H1 (cell line): ENCODE results near the gene OR8B8. TPM values are rescaled to one million over a fixed set of nuclear protein-coding genes. Genes with fewer than 3 reads are reported as not detected.
"Not testable (repeated sequence)": the region's sequence is repeated elsewhere in the genome, so short reads cannot be mapped to it uniquely, and the experiment has no call there.

ENCODE experiments used
- CTCF ChIA-PET: fragments of 300-600 bp; sonication (Branson Sonifier 250); formaldehyde crosslinking; loops from one replicate; lab custom pipeline; 2021; ENCODE audit not compliant: partially characterized antibody; lab: Charles Lee
- POLR2A ChIA-PET: fragments of 300-600 bp; sonication (Branson Sonifier 250); formaldehyde crosslinking; loops from one replicate; lab custom pipeline; 2021; ENCODE audit warnings: inconsistent platforms; ENCODE audit not compliant: partially characterized antibody; lab: Charles Lee
- DNase-seq, 2 experiments: peaks; one replicate each; pipeline versions ENCODE4 v3.0.0 to v3.0.0-alpha.2; 2010 to 2022; ENCODE audit warnings: low spot score in 2 of 2, low read depth in 1 of 2, mixed read lengths in 1 of 2
- FAIRE-seq: peaks from 2 replicates; lab custom pipeline; 2011; peaks lifted over from hg19 to GRCh38; lab: Jason Lieb, UNC
- H2AFZ ChIP-seq: 2 replicates; pipeline ENCODE4 v1.8.1; 2012; ENCODE audit warnings: low read length, inconsistent platforms
- H2AK5ac ChIP-seq: 2 replicates; pipeline ENCODE4 v1.6.1; 2013; ENCODE audit warnings: low read depth, low read length
- H2BK120ac ChIP-seq: replicated peaks from 2 replicates; pipeline ENCODE3; 2013; ENCODE audit warnings: low read depth, low read length, inconsistent platforms
- H2BK12ac ChIP-seq: 2 replicates; pipeline ENCODE4 v1.6.1; 2013; ENCODE audit warnings: low read depth, low read length
- H2BK15ac ChIP-seq: 2 replicates; pipeline ENCODE4 v1.6.1; 2013; ENCODE audit warnings: low read length
- H2BK20ac ChIP-seq: 2 replicates; pipeline ENCODE4 v1.6.1; 2013; ENCODE audit warnings: low read length
- H2BK5ac ChIP-seq: 2 replicates; pipeline ENCODE4 v1.6.1; 2013; ENCODE audit warnings: low read depth, low read length
- H3K14ac ChIP-seq: 2 replicates; pipeline ENCODE4 v1.6.1; 2013; ENCODE audit warnings: inconsistent platforms; ENCODE audit not compliant: insufficient read length
- H3K18ac ChIP-seq: 2 replicates; pipeline ENCODE4 v1.6.1; 2013; ENCODE audit warnings: low read length; ENCODE audit errors: extremely low read depth
- H3K23ac ChIP-seq: 2 replicates; pipeline ENCODE4 v1.6.1; 2013; ENCODE audit warnings: inconsistent platforms; ENCODE audit not compliant: insufficient read length
- H3K23me2 ChIP-seq: 2 replicates; pipeline ENCODE4 v1.6.1; 2013; ENCODE audit warnings: low read depth, low read length
- H3K27ac ChIP-seq: 2 replicates; pipeline ENCODE4 v1.6.1; 2011; ENCODE audit warnings: low read depth, low read length, inconsistent platforms
- H3K27me3 ChIP-seq, 4 experiments: replicated peaks in 1 of 4; 1 replicate in 1 of 4; 2 replicates in 3 of 4; pipeline versions ENCODE4 v1.6.1 to v1.8.1; 2011 to 2013; ENCODE audit warnings: low read length in 3 of 4, mild to moderate bottlenecking in 3 of 4, inconsistent platforms in 2 of 4, mixed read lengths in 2 of 4, moderate library complexity in 1 of 4; ENCODE audit not compliant: control insufficient read depth in 3 of 4, insufficient read depth in 3 of 4; ENCODE audit errors: extremely low read depth in 1 of 4
- H3K36me3 ChIP-seq, 4 experiments: 2 replicates each; pipeline versions ENCODE4 v1.6.1 to v1.8.1; 2011 to 2013; ENCODE audit warnings: mild to moderate bottlenecking in 4 of 4, low read length in 3 of 4, moderate library complexity in 2 of 4, control low read depth in 1 of 4, inconsistent platforms in 1 of 4; ENCODE audit not compliant: insufficient read depth in 4 of 4, control insufficient read depth in 2 of 4
- H3K4ac ChIP-seq: replicated peaks from 2 replicates; pipeline ENCODE3; 2013; ENCODE audit warnings: low read length, low read depth, mixed read lengths, inconsistent platforms; ENCODE audit not compliant: insufficient read length
- H3K4me1 ChIP-seq, 4 experiments: replicated peaks in 1 of 4; 1 replicate in 1 of 4; 2 replicates in 3 of 4; pipeline versions ENCODE4 v1.6.1 to v1.8.1; 2011 to 2013; ENCODE audit warnings: low read length in 3 of 4, inconsistent platforms in 2 of 4, mixed read lengths in 1 of 4; ENCODE audit not compliant: insufficient read depth in 4 of 4, control insufficient read depth in 3 of 4
- H3K4me2 ChIP-seq, 2 experiments: 2 replicates each; pipeline versions ENCODE4 v1.6.1 to v1.8.1; 2011 to 2013; ENCODE audit warnings: low read depth in 2 of 2, low read length in 2 of 2, control low read depth in 1 of 2, inconsistent platforms in 1 of 2, mild to moderate bottlenecking in 1 of 2; ENCODE audit not compliant: insufficient read depth in 1 of 2
- H3K4me3 ChIP-seq, 4 experiments: fragments of 200-600, 300-600 bp in 1 of 4; sonication (generic), shearing (Covaris generic), sonication (Bioruptor Twin) in 1 of 4; 2 replicates each; pipeline versions ENCODE4 v1.5.1 to v1.8.1; 2011 to 2016; ENCODE audit warnings: low read length in 4 of 4, low read depth in 3 of 4, control low read depth in 2 of 4, inconsistent platforms in 2 of 4, mild to moderate bottlenecking in 2 of 4, mixed read lengths in 1 of 4, moderate library complexity in 1 of 4; ENCODE audit not compliant: insufficient read depth in 2 of 4; ENCODE audit errors: extremely low read depth in 1 of 4
- H3K56ac ChIP-seq: replicated peaks from 2 replicates; pipeline ENCODE3; 2013; ENCODE audit warnings: low read depth, mild to moderate bottlenecking, mixed read lengths, low read length, inconsistent platforms; ENCODE audit not compliant: insufficient read length
- H3K79me1 ChIP-seq: 2 replicates; pipeline ENCODE4 v1.6.1; 2013; ENCODE audit warnings: low read depth, low read length, control low read depth
- H3K79me2 ChIP-seq, 2 experiments: 2 replicates each; pipeline versions ENCODE4 v1.6.1 to v1.8.1; 2012 to 2013; ENCODE audit warnings: low read length in 2 of 2, mild to moderate bottlenecking in 2 of 2, inconsistent platforms in 1 of 2; ENCODE audit not compliant: insufficient read depth in 2 of 2, control insufficient read depth in 1 of 2
- H3K9ac ChIP-seq, 4 experiments: replicated peaks in 1 of 4; 1 replicate in 1 of 4; 2 replicates in 3 of 4; pipeline versions ENCODE4 v1.6.1 to v1.8.1; 2011 to 2013; ENCODE audit warnings: low read depth in 3 of 4, low read length in 3 of 4, control low read depth in 2 of 4, mild to moderate bottlenecking in 2 of 4, moderate library complexity in 2 of 4, inconsistent platforms in 1 of 4; ENCODE audit errors: extremely low read depth in 1 of 4
- H3K9me3 ChIP-seq, 2 experiments: 2 replicates each; pipeline versions ENCODE4 v1.6.1 to v1.8.1; 2012 to 2013; ENCODE audit warnings: mild to moderate bottlenecking in 2 of 2, moderate library complexity in 2 of 2, control low read depth in 1 of 2, inconsistent platforms in 1 of 2, low read depth in 1 of 2, low read length in 1 of 2, mixed read lengths in 1 of 2; ENCODE audit not compliant: insufficient read depth in 2 of 2
- H4K20me1 ChIP-seq, 2 experiments: replicated peaks in 1 of 2; 2 replicates each; pipeline versions ENCODE3 to v1.8.1; 2011 to 2013; ENCODE audit warnings: inconsistent platforms in 2 of 2, low read length in 2 of 2, mild to moderate bottlenecking in 1 of 2; ENCODE audit not compliant: insufficient read depth in 2 of 2, control insufficient read depth in 1 of 2
- H4K5ac ChIP-seq: 2 replicates; pipeline ENCODE4 v1.6.1; 2013; ENCODE audit warnings: low read length, low read depth, mixed read lengths, inconsistent platforms; ENCODE audit not compliant: insufficient read length
- H4K8ac ChIP-seq: 2 replicates; pipeline ENCODE4 v1.8.0; 2013; ENCODE audit warnings: mild to moderate bottlenecking, moderate library complexity, low read length, inconsistent platforms; ENCODE audit not compliant: insufficient read depth; ENCODE audit errors: extremely low read depth
- H4K91ac ChIP-seq: replicated peaks from 2 replicates; pipeline ENCODE3; 2013; ENCODE audit warnings: low read length, mixed read lengths, inconsistent platforms; ENCODE audit not compliant: insufficient read length
- WGBS, 2 experiments: shearing (Covaris generic) in 1 of 2; methylation state at CpG; one replicate each; pipeline versions ENCODE4 v1.1.6 to v1.1.7; 2013 to 2015; ENCODE audit warnings: low lambda C conversion rate in 2 of 2, mixed read lengths in 2 of 2, inconsistent platforms in 1 of 2, low coverage in 1 of 2, missing lambda C conversion rate in 1 of 2; ENCODE audit not compliant: insufficient replicate concordance in 2 of 2, insufficient coverage in 1 of 2, insufficient read length in 1 of 2; ENCODE audit errors: extremely low coverage in 1 of 2, missing lambda C conversion rate in 1 of 2; 5-methylcytosine and 5-hydroxymethylcytosine counted together
- polyA plus RNA-seq, 7 experiments: library from polyadenylated mRNA; depleted of rRNA in 3 of 7; stranded (reverse) in 5 of 7; unstranded in 2 of 7; fragments of >200 nt in 5 of 7; fragments of 200-250 nt in 2 of 7; gene quantifications; 1 replicate in 5 of 7; 2 replicates in 1 of 7; 4 replicates in 1 of 7; pipeline versions ENCODE4 v1.2.1 to v1.2.3, GENCODE V29; 2011 to 2013; ENCODE audit warnings: missing spikeins in 2 of 7, mixed read lengths in 2 of 7
- total RNA-seq: library from RNA; stranded (reverse); fragmentation: NEBNext Ultra II Directional; extraction: Animal tissue kit (Norgen Biotek cat#: 25700); gene quantifications from 2 replicates; pipeline ENCODE4 v1.2.1, GENCODE V29; 2021

The OR8B8 gene
- total and polyA plus RNA-seq, 2 of the 8 experiments (the other 6 are each of a cell fraction or from before 2014, with no cell fraction given): not detected

- CTCF ChIA-PET: interaction anchor here (0.7 to 2.9 kb wide), 10 partner anchors 14 to 340 kb away, joined by 3 to 20 read pairs (median 4); partner anchors contain the start of gene TBRG1
Observed at GRCh38 chr11:124403186-124403585, 42.3 kb downstream of the OR8B8 start.

More at GRCh38 chr11:124403186-124403585, 42.3 kb downstream of the OR8B8 start:
- H2BK15ac ChIP-seq, H4K91ac ChIP-seq, H3K4ac ChIP-seq, H3K4me1 ChIP-seq, H4K8ac ChIP-seq, H3K79me2 ChIP-seq, H2BK5ac ChIP-seq, H3K56ac ChIP-seq, H2AFZ ChIP-seq, H3K23ac ChIP-seq, FAIRE-seq, POLR2A ChIA-PET, H3K36me3 ChIP-seq, H4K20me1 ChIP-seq, H2BK120ac ChIP-seq, H4K5ac ChIP-seq, H3K9ac ChIP-seq, H3K4me2 ChIP-seq, H3K18ac ChIP-seq, H2BK20ac ChIP-seq, H3K27me3 ChIP-seq, H2AK5ac ChIP-seq, H3K27ac ChIP-seq, DNase-seq, H3K4me3 ChIP-seq, H3K14ac ChIP-seq, H3K9me3 ChIP-seq, H2BK12ac ChIP-seq, H3K79me1 ChIP-seq, H3K23me2 ChIP-seq: not testable (repeated sequence)
- 98% methylated on average over 6 of the region's 27 CpGs; no CpG with 5 or more reads in 1 of the 2 experiments for WGBS, 2 experiments
